Thyroid gland (tissue), 4 donors: ENCODE measurements around the gene NAP1L4. TPM values are rescaled to one million over a fixed set of nuclear protein-coding genes. Genes with fewer than 3 reads are reported as not detected.

Experiments
- DNase-seq, 2 donors: peaks; one replicate each; pipeline ENCODE4 v3.0.0-alpha.2; 2019
- H3K27ac ChIP-seq, 3 donors: fragments of 200-600 bp; sonication (generic); 1 replicate in 2 of 3; 2 replicates in 1 of 3; pipeline ENCODE4 v1.5.1; 2016 to 2019; ENCODE audit warnings: mild to moderate bottlenecking in 1 of 3, moderate library complexity in 1 of 3
- H3K27me3 ChIP-seq: fragments of 200-600 bp; sonication (generic); one replicate; pipeline ENCODE4 v1.5.1; 2019
- H3K36me3 ChIP-seq, 2 donors: fragments of 200-600 bp; sonication (generic); one replicate each; pipeline ENCODE4 v1.5.1; 2016 to 2019
- H3K4me1 ChIP-seq, 2 donors: fragments of 200-600 bp; sonication (generic); one replicate each; pipeline ENCODE4 v1.5.1; 2017 to 2019
- H3K4me3 ChIP-seq, 3 donors: fragments of 200-600 bp; sonication (generic); replicated peaks in 1 of 3; 1 replicate in 2 of 3; 2 replicates in 1 of 3; pipeline ENCODE4 v1.5.1; 2016; ENCODE audit warnings: mild to moderate bottlenecking in 1 of 3
- H3K9me3 ChIP-seq: fragments of 200-600 bp; sonication (generic); one replicate; pipeline ENCODE4 v1.5.1; 2017
- POLR2A ChIP-seq, 2 donors: fragments of 450-650 bp; IDR thresholded peaks; one replicate each; pipeline ENCODE4 v1.6.1; 2017; ENCODE audit warnings: antibody characterized with exemption in 2 of 2, mild to moderate bottlenecking in 2 of 2, moderate library complexity in 1 of 2
- WGBS, 2 donors: methylation state at CpG; one replicate each; pipeline ENCODE4 v1.1.5; 2017; 5-methylcytosine and 5-hydroxymethylcytosine counted together
- intact Hi-C: fragments of 100-400 bp; cut with DNase I; formaldehyde crosslinking; loops from one replicate; pipeline ENCODE4 v1.15.1; 2023
- total RNA-seq, 4 donors: library from RNA; depleted of rRNA; stranded (reverse); fragments of >200 nt; gene quantifications; one replicate each; pipeline ENCODE4 v1.2.3, GENCODE V29; 2016
- TF ChIP-seq, protein P1 (sequence below), 6 experiments: fragments of 200-600 bp in 3 of 6; fragments of 450-650 bp in 3 of 6; sonication (generic) in 3 of 6; IDR thresholded peaks; one replicate each; pipeline ENCODE4 v1.5.1; 2016 to 2019; ENCODE audit warnings: antibody characterized with exemption in 6 of 6, mild to moderate bottlenecking in 2 of 6, inconsistent platforms in 1 of 6, moderate library complexity in 1 of 6

Gene NAP1L4
- total RNA-seq, 4 donors from 2014 or later: 104 to 117 (median 108) TPM

DNA sequence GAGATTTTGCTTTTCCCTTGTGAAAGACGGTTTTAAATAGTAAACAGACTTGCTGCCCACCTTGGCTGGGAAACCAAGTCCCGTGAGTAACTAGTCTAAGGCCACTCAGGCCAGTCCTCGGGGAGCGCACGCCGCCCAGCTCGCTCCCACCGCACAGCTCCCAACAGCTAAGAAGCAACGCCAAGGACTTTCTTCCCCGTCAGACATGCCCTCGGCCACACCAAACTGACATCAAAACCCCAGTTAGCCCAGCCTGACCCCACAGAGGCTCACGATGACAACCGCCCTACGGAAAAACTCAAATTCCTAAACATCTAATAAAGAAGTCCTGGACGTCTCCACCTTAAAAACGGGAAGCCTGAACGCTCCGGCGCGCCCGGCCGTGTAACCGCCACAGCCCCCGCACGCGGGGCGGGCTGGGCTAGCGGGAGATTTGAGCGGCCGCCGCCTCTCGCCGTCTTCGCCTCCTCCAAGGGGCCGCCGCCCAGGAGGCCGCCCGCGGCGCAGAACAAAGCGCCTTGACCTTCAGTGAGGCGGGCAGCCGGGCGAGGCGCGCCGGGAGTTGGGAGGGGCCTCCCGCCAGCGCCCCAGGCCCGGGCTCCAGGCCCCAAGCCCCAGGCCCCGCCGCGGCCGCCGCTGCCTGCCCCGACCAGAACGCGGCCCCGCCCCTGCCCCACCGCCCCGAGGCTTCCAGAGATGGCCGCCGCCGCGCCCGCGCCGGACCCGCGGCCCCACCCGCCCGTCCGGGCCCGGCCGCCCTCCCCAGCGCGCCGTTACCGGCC, 486 bp downstream of the NAP1L4 start:
- 0 to 2% methylated on average over 16 to 26 of the region's 79 CpGs for WGBS, 2 donors
- TF ChIP-seq, protein P1, sequence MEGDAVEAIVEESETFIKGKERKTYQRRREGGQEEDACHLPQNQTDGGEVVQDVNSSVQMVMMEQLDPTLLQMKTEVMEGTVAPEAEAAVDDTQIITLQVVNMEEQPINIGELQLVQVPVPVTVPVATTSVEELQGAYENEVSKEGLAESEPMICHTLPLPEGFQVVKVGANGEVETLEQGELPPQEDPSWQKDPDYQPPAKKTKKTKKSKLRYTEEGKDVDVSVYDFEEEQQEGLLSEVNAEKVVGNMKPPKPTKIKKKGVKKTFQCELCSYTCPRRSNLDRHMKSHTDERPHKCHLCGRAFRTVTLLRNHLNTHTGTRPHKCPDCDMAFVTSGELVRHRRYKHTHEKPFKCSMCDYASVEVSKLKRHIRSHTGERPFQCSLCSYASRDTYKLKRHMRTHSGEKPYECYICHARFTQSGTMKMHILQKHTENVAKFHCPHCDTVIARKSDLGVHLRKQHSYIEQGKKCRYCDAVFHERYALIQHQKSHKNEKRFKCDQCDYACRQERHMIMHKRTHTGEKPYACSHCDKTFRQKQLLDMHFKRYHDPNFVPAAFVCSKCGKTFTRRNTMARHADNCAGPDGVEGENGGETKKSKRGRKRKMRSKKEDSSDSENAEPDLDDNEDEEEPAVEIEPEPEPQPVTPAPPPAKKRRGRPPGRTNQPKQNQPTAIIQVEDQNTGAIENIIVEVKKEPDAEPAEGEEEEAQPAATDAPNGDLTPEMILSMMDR (IDR thresholded peaks at IDR 0.05): no peak
- TF ChIP-seq POLR2A (IDR thresholded peaks at IDR 0.05): no peak
- H3K27me3 ChIP-seq: no peaks in the 10 kb centered on the region
- H3K4me3 ChIP-seq: peak overlapping the region; percentile 61 to 97 (median 88)
- peak overlapping the region; percentile 79 to 93 (median 91) for H3K27ac ChIP-seq
- peak; percentile 34 to 44 for DNase-seq
- intact Hi-C loops: no loop called here
- peaks cover 17 to 31% of the 10 kb centered on the region in 2 donors for H3K4me1 ChIP-seq
- H3K36me3 ChIP-seq: no peaks in the 10 kb centered on the region
- H3K9me3 ChIP-seq: no peaks in the 10 kb centered on the region

DNA sequence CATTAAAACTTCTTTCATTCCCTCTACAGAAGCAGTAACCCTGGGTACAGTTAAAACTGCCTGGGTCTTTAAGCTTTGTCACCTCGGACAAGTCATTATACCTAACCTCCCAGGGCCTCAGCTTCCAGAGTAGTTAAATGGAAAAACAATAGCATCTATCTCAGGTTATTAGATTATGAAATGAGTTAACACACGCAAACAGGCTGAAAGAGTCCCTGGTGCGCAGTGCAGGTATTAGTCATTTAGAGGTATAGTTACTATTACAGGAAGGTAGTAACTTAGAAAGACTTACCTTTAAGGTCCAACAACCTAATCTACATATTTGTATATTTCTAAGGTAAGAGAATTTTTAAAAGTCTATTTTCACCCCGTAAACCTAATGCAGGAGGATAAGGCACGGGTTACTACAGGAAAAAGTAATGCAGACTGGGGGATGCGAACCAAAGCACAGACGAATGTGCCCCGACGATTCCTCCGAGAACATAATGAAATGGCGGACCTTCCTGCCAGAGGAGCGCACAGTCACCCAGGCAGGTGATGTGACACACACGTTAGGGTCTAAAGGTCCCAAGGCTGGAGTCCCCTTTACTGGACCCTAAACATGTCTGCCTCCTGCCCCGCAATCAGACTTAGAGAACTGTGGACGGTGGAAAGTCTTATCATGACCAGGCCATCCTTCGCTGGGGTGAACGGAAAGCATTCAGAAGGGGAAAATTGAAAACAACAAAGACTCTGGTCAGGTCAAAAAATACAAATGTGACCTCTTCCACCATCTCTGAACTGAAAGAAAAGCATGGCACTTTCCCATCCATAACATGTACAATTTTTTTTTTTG, 1.3 kb downstream of the NAP1L4 start:
- TF ChIP-seq, protein P1 (IDR thresholded peaks at IDR 0.05): no peak
- no peak for TF ChIP-seq POLR2A (IDR thresholded peaks at IDR 0.05)

DNA sequence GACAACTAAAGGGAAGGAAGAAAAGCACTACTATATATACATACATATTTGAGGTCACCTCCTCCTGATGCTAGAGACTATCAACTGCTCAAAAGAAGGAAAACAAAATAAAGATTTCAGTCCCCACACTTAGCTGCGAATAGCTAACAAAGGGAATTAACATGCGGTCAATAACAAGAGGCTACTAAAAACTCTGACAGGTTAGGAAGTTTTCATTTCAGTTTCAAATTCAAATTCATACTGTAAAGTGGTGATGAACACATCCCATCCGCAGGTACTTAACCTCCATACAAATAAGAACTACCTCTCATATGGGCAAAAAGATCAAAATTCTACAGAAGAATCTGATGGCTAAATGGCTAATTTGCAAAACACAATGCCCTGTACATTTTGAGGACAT, 2.6 kb downstream of the NAP1L4 start:
- no peak for DNase-seq
- peaks cover 26 to 43% of the 10 kb centered on the region in 2 donors for H3K4me1 ChIP-seq
- no peaks in the 10 kb centered on the region for H3K36me3 ChIP-seq
- intact Hi-C loops: no loop called here
- WGBS, 2 donors: 29 to 43% methylated on average over 3 of the region's 3 CpGs
- H3K9me3 ChIP-seq: no peaks in the 10 kb centered on the region
- H3K4me3 ChIP-seq: no peak overlapping the region
- H3K27me3 ChIP-seq: no peaks in the 10 kb centered on the region
- peak overlapping the region in 1 of 3 donors; percentile 29 for H3K27ac ChIP-seq
- TF ChIP-seq, protein P1 (IDR thresholded peaks at IDR 0.05): no peak
- no peak for TF ChIP-seq POLR2A (IDR thresholded peaks at IDR 0.05)

More for the DNA sequence above, 1.3 kb downstream of the NAP1L4 start:
- H3K36me3 ChIP-seq: no peaks in the 10 kb centered on the region
- peak overlapping the region; percentile 79 to 93 (median 91) for H3K27ac ChIP-seq
- intact Hi-C loops: no loop called here
- H3K27me3 ChIP-seq: no peaks in the 10 kb centered on the region
- peaks cover 17 to 33% of the 10 kb centered on the region in 2 donors for H3K4me1 ChIP-seq
- no peak for DNase-seq
- 4 to 5% methylated on average over 17 of the region's 17 CpGs for WGBS, 2 donors
- H3K9me3 ChIP-seq: no peaks in the 10 kb centered on the region
- peak overlapping the region; percentile 61 to 97 (median 88) for H3K4me3 ChIP-seq

DNA sequence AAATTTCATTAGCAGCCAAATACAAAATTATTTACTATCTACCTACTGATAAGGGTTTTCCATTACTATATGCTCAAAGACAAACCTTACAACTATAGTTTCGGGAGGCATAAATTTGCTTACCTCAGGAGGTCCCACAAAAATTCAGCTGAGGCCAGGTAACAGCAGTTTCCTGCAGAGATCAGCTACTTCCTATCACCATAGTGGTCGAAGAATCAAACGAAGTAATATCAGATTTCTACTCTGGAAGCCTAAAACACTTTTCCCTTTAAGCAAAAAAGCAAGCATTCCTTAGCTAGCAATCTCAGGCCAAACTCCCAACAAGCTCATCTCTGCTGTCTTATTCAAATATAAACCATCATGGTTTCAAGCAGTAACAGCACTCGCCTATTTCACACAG, 3.1 kb downstream of the NAP1L4 start:
- Histone ChIP-seq H3K9me3 (no peaks in the 10 kb centered on the region), H3K4me1 (peaks cover 26 to 44% of the 10 kb centered on the region in 2 donors), H3K27ac (peak overlapping the region in 2 of 3 donors; percentile 11 to 29), H3K27me3 (no peaks in the 10 kb centered on the region), H3K4me3 (no peak overlapping the region), H3K36me3 (no peaks in the 10 kb centered on the region)
- no peak for TF ChIP-seq POLR2A (IDR thresholded peaks at IDR 0.05)
- TF ChIP-seq, protein P1 (IDR thresholded peaks at IDR 0.05): no peak
- no peak for DNase-seq
- intact Hi-C loops: no loop called here
- WGBS, 2 donors: 38% methylated on average over 4 of the region's 4 CpGs
